Measurements from ENCODE around the gene ERVMER34-1. TPM values are rescaled to one million over a fixed set of nuclear protein-coding genes. Genes with fewer than 3 reads are reported as not detected.

The ERVMER34-1 gene
- total and polyA plus RNA-seq, 5 donors from 2014 or later = 0.09 TPM; not detected in 4

Other genes starting within 250 kb of the ERVMER34-1 start
- gene USP46, start 92.1 kb downstream of the ERVMER34-1 start, total RNA-seq = 9.6 TPM
- gene USP46, start 92.1 kb downstream of the ERVMER34-1 start, polyA plus RNA-seq = 1 to 10 TPM in 3 of 4 donors, under 1 TPM in 1; 0.32 to 1.8 (median 1.7) TPM
- 0.30 TPM for gene RASL11B, start 110.9 kb upstream of the ERVMER34-1 start, total RNA-seq
- under 1 TPM in 1 of 4 donors, not detected in 3; 0.22 TPM for gene RASL11B, start 110.9 kb upstream of the ERVMER34-1 start, polyA plus RNA-seq

Measured in CD4-positive, CD25-positive, alpha-beta regulatory T cell (primary cell).